Pancreas (tissue), 10 donors: Measurements from ENCODE around the gene CD46. TPM values are rescaled to one million over a fixed set of nuclear protein-coding genes. Genes with fewer than 3 reads are reported as not detected.

ENCODE experiments used
- ATAC-seq, 4 donors: fragments of 200-7000 bp; cut with Tn5 transposase; one replicate each; pipeline versions ENCODE4 v1.8.0 to v1.9.1; 2020; ENCODE audit warnings: mild to moderate bottlenecking in 4 of 4, moderate library complexity in 4 of 4
- DNase-seq, 6 donors: peaks; one replicate each; pipeline ENCODE4 v3.0.0-alpha.2; 2020
- FAIRE-seq: peaks from 2 replicates; lab custom pipeline; 2012; peaks lifted over from hg19 to GRCh38; lab: Jason Lieb, UNC
- H3K27ac ChIP-seq, 4 donors: fragments of 200-600 bp; sonication (generic); 1 replicate in 3 of 4; 2 replicates in 1 of 4; pipeline versions ENCODE4 v1.5.0 to v1.8.0; 2020
- H3K27me3 ChIP-seq, 4 donors: fragments of 200-600 bp; one replicate each; pipeline ENCODE4 v1.8.0; 2021
- H3K36me3 ChIP-seq, 3 donors: fragments of 200-600 bp; sonication (generic) in 1 of 3; one replicate each; pipeline versions ENCODE4 v1.5.0 to v1.8.0; 2020 to 2021
- H3K4me1 ChIP-seq, 3 donors: fragments of 200-600 bp; one replicate each; pipeline ENCODE4 v1.8.0; 2021
- H3K4me3 ChIP-seq, 4 donors: fragments of 200-600 bp; sonication (generic) in 2 of 4; one replicate each; pipeline versions ENCODE4 v1.5.0 to v1.8.0; 2020 to 2021
- H3K9me3 ChIP-seq, 4 donors: fragments of 200-600 bp; one replicate each; pipeline ENCODE4 v1.8.0; 2021
- WGBS, 2 donors: extraction: QIAGEN DNeasy Blood & Tissue Kit; methylation state at CpG; one replicate each; pipeline ENCODE4 v1.1.7; 2013; 5-methylcytosine and 5-hydroxymethylcytosine counted together
- intact Hi-C, 3 donors: fragments of 100-400 bp; cut with DNase I; formaldehyde crosslinking; loops; one replicate each; pipeline versions ENCODE4 v1.11.1 to v1.14.2; 2022
- polyA plus RNA-seq, 2 donors: library from polyadenylated mRNA; stranded (reverse); fragments of 200-250 nt; gene quantifications; one replicate each; pipeline ENCODE4 v1.2.3, GENCODE V29; 2013
- total RNA-seq, 6 donors: library from RNA; stranded (reverse); fragmentation: NEBNext Ultra II Directional in 4 of 6; extraction: Animal tissue kit (Norgen Biotek cat#: 25700) in 4 of 6; gene quantifications; one replicate each; pipeline versions ENCODE4 v1.2.1 to v1.2.4, GENCODE V29; 2021 to 2023
- TF ChIP-seq, protein P1 (sequence below), 4 donors: fragments of 200-600 bp; sonication (generic) in 3 of 4; IDR thresholded peaks; one replicate each; pipeline versions ENCODE4 v1.5.0 to v1.8.0; 2021; ENCODE audit warnings: antibody characterized with exemption in 4 of 4
- donor health status: healthy with polysubstance abuse.
- donor health status: DM: no; HTN: no; CAD: no; lungs with moderate emphysema.
- donor health status: DM: no; HTN: no; CAD: no.
- donor health status: control.
- donor health status: control.
- donor health status: Bipolar disorder and iron deficiency.
- donor health status: DM: yes; HTN: yes; CAD: no.
- donor health status: DM: no; HTN: no; CAD: no.
- donor health status: DM: no; HTN: no; CAD: no.
- donor health status: DM: yes; HTN: yes; CAD: no.

Gene CD46
- total and polyA plus RNA-seq, 8 donors: 59.8 to 172 (median 116) TPM

DNA sequence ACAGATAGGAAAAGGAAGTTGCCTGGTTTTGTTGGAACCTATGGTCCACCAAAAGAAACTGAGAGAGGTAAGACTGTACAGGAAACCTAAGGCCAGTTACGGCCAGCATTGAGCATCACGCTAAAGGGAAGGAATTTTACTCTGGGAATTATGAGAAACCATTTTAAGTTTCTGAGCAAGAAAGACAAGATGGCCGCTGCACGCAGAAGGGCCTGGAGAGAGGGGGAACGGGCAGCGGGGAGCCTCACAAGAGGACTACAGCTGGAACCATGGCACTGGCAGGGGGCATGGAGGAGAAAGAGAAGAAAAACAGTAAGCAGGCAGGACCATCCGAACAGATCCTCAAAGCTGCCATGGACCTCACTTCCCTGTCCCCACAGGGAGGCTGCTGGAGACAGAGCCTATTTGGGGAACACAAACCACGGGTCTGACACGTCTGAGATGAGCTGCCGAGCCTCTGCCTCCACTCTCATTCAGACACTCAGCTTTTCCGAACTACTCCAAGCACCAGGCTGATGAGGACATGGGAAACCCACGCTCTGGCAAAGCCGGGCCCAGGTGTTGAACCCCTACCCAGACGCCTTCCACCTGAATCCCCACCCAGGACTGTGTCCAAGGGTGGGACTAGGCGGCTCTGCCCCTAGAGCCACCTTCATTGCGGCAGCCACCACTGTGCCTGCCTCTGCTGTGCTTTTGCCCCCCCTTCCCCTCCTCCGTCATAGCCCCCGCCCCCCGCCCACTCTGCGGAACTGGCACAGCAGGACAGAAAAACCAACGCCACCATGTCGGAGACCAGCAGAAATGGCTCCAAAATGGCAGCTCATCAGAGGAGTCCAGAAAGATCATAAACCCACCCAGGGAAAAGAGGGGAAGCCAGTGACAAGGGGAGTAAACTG, 69.0 kb downstream of the CD46 start:
- Histone ChIP-seq H3K4me1 (peaks cover 23 to 52% (median 30%) of the 10 kb centered on the region in 3 donors), H3K9me3 (no peaks in the 10 kb centered on the region), H3K27ac (peak overlapping the region; percentile 98 to 99 (median 98)), H3K27me3 (no peaks in the 10 kb centered on the region), H3K4me3 (peak overlapping the region; percentile 51 to 70 (median 60)), H3K36me3 (peaks cover 0 to 28% (median 12%) of the 10 kb centered on the region in 3 donors)
- no peak for DNase-seq
- TF ChIP-seq, protein P1, sequence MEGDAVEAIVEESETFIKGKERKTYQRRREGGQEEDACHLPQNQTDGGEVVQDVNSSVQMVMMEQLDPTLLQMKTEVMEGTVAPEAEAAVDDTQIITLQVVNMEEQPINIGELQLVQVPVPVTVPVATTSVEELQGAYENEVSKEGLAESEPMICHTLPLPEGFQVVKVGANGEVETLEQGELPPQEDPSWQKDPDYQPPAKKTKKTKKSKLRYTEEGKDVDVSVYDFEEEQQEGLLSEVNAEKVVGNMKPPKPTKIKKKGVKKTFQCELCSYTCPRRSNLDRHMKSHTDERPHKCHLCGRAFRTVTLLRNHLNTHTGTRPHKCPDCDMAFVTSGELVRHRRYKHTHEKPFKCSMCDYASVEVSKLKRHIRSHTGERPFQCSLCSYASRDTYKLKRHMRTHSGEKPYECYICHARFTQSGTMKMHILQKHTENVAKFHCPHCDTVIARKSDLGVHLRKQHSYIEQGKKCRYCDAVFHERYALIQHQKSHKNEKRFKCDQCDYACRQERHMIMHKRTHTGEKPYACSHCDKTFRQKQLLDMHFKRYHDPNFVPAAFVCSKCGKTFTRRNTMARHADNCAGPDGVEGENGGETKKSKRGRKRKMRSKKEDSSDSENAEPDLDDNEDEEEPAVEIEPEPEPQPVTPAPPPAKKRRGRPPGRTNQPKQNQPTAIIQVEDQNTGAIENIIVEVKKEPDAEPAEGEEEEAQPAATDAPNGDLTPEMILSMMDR (IDR thresholded peaks at IDR 0.05): no peak
- ATAC-seq: no peak
- no peak for FAIRE-seq
- intact Hi-C loops: loop anchor here in 1 of 3 donors (10.0 kb wide), 1 partner anchor 144 kb away; no protein-coding TSS in a partner anchor
- 41% methylated on average over 22 of the region's 22 CpGs for WGBS, 2 donors

DNA sequence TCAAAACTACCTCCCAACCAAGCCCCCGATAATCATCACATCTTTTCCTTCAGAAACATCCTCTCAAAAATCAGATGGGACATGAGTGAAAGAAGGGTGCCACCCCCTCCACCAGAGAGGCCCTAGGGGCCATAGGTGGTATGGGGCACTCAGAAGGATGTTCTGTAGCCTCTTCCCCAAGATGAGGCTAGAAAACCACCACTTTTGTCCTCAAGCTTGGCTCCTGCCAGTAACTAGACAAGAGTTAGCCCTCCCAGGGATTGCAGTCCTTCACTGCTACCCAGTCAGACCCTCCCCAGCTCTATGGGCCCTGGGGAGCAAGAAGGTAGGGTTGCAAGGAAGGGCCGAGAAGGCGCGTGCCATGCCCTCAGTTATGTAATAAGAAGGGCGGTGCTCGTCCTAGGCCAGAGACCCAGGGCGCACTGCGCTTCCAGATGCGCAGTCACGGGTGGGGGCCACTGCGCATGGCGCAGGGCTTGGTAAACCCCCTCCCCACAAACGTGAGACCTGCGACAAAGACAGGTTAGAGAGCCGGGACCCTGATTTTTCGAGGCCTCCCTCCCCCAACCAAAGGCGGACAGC, 69.7 kb downstream of the CD46 start:
- no peaks in the 10 kb centered on the region for H3K27me3 ChIP-seq
- DNase-seq (peak in 4 of 6 donors; percentile 61 to 85 (median 68)), ATAC-seq (peak; percentile 7 to 28 (median 13)), FAIRE-seq (no peak)
- H3K4me3 ChIP-seq: peak overlapping the region; percentile 51 to 70 (median 60)
- H3K36me3 ChIP-seq: peaks cover 0 to 23% (median 12%) of the 10 kb centered on the region in 3 donors
- intact Hi-C loops: loop anchor here in 1 of 3 donors (10.0 kb wide), 1 partner anchor 143 kb away; no protein-coding TSS in a partner anchor
- 50 to 54% methylated on average over 17 of the region's 17 CpGs for WGBS, 2 donors
- H3K27ac ChIP-seq: peak overlapping the region; percentile 98 to 99 (median 98)
- H3K4me1 ChIP-seq: peaks cover 30 to 57% (median 33%) of the 10 kb centered on the region in 3 donors
- TF ChIP-seq, protein P1 (IDR thresholded peaks at IDR 0.05): no peak
- H3K9me3 ChIP-seq: no peaks in the 10 kb centered on the region

DNA sequence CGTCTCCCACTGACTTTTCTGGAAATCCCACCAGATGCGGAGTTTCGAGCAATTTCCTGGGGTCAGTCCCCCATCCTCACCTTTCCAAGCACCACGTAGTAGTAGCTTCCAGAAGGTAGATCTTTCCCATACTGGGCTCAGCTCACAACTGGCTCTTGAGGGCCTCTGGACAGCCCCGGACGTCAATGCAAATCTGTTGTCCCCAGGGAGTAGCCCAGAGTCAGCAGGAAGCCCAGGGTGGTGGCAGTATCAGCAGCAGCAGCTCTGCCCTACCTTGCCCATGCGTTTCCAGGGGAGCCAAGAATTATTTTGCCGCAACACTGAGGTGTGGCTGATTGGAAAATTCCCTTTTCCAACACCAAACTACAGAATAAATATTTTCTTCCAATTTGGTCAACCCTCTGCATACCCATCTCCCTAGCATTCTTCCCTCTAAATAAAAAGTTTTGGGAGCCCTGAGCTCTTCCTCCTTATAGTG, 70.3 kb downstream of the CD46 start:
- TF ChIP-seq, protein P1 (IDR thresholded peaks at IDR 0.05): no peak
- Histone ChIP-seq H3K36me3 (peaks cover 0 to 17% (median 6%) of the 10 kb centered on the region in 3 donors), H3K27me3 (no peaks in the 10 kb centered on the region), H3K9me3 (no peaks in the 10 kb centered on the region), H3K27ac (peak overlapping the region; percentile 98 to 99 (median 98)), H3K4me3 (peak overlapping the region; percentile 51 to 70 (median 60)), H3K4me1 (peaks cover 34 to 57% (median 36%) of the 10 kb centered on the region in 3 donors)
- no peak for FAIRE-seq
- peak in 2 of 6 donors; percentile 30 to 36 for DNase-seq
- intact Hi-C loops: loop anchor here in 1 of 3 donors (10.0 kb wide), 1 partner anchor 143 kb away; no protein-coding TSS in a partner anchor
- no peak for ATAC-seq
- WGBS, 2 donors: 36 to 43% methylated on average over 8 of the region's 8 CpGs

DNA sequence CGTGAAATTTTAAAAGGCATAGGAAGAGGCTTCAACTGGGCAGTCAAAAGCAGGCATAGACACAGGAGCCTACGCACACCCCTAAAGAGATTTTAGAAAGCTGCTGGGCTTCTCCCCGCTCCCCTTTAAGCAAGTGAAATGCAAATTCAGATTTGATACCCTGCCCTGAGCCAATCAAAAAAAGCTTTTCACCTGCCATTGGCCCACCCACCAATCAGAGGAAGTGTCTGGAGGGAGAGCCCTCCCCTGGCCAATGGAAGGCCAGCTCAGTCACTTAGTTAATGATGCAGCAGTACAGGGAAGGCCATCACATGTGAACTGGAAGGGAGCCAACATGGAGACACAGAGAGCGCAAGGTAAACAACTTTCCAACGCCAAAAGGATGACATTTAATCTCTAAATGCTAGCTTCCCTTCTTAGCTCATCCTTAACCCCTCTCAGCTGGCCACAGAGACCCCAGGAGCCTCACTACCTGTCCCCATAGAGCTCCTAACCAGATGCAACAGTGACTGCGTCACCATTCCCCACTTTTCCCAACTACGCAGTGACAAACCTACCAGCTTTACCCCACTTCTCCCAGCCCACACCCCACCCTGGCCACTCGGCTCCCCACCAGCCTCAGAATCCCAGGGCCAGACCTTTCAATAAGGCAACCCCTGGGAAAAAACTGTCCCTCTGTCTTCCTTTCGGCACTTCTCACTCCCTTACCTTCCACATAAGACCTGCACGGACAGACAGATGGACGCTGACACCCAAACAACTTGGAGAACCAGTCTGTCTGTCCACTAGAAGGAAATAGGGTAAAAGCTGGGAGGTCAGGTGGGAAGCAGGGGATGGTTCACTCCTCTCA, 71.0 kb downstream of the CD46 start:
- Histone ChIP-seq H3K27me3 (no peaks in the 10 kb centered on the region), H3K27ac (peak overlapping the region; percentile 98 to 99 (median 98)), H3K4me3 (peak overlapping the region; percentile 51 to 70 (median 60)), H3K36me3 (peaks cover 0 to 15% (median 4%) of the 10 kb centered on the region in 3 donors), H3K9me3 (no peaks in the 10 kb centered on the region), H3K4me1 (peaks cover 36 to 57% (median 38%) of the 10 kb centered on the region in 3 donors)
- DNase-seq (peak in 5 of 6 donors; percentile 89 to 95 (median 94)), FAIRE-seq (peak; percentile 89), ATAC-seq (peak; percentile 71 to 83 (median 74))
- intact Hi-C loops: loop anchor here in 1 of 3 donors (10.0 kb wide), 1 partner anchor 142 kb away; no protein-coding TSS in a partner anchor
- TF ChIP-seq, protein P1 (IDR thresholded peaks at IDR 0.05): no peak
- WGBS, 2 donors: 23 to 24% methylated on average over 11 of the region's 11 CpGs
